Lower leg skin (tissue), 4 donors: ENCODE data around the gene CDC25C. TPM values are rescaled to one million over a fixed set of nuclear protein-coding genes. Genes with fewer than 3 reads are reported as not detected.

ENCODE experiments used
- DNase-seq, 2 donors: peaks; one replicate each; pipeline ENCODE4 v3.0.0-alpha.2; 2019; ENCODE audit warnings: low spot score in 2 of 2
- H3K4me3 ChIP-seq: fragments of 200-600 bp; sonication (generic); 2 replicates; pipeline ENCODE4 v1.5.1; 2017; ENCODE audit warnings: mild to moderate bottlenecking, low read depth; ENCODE audit not compliant: poor library complexity, severe bottlenecking
- POLR2A ChIP-seq, 2 donors: fragments of 450-650 bp; IDR thresholded peaks; one replicate each; pipeline ENCODE4 v1.6.1; 2016 to 2017; ENCODE audit warnings: antibody characterized with exemption in 2 of 2, mild to moderate bottlenecking in 1 of 2, moderate library complexity in 1 of 2
- WGBS, 2 donors: methylation state at CpG; one replicate each; pipeline ENCODE4 v1.1.5; 2018; 5-methylcytosine and 5-hydroxymethylcytosine counted together
- intact Hi-C: fragments of 100-400 bp; cut with DNase I; formaldehyde crosslinking; loops from one replicate; pipeline ENCODE4 v1.15.0; 2023; ENCODE audit warnings: low total_unique reads
- total RNA-seq, 4 donors: library from RNA; depleted of rRNA; stranded (reverse); fragments of >200 nt; gene quantifications; one replicate each; pipeline ENCODE4 v1.1.0, GENCODE V29; 2016
- TF ChIP-seq, protein P1 (sequence below), 3 donors: fragments of 450-650 bp; IDR thresholded peaks; one replicate each; pipeline ENCODE4 v1.5.1; 2016; ENCODE audit warnings: antibody characterized with exemption in 3 of 3, mild to moderate bottlenecking in 3 of 3, moderate library complexity in 2 of 3

The CDC25C gene
- total RNA-seq, 4 donors from 2014 or later, result 0.34 to 1.4 (median 0.69) TPM; not detected in 1

DNA sequence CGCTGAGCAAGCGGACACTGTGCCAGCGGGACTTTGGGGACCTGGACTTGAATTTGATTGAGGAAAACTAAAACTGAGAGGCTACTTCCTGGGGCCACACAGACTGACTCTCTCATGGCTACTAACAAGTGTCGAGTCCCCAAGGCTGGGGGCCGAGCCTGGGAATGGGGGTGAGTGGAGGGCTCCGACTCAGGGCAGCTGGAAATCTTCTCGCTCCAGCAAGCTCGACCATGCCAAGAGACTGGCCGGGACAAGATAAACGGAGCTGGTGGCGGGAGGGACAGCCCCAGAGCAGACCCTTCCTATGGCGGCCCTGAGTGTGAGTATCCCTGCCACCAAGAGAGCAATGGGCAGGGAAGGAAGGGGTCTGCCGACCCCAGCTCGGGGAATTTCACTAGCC lies 15.3 kb upstream of the CDC25C start:
- no peak for DNase-seq
- 90 to 96% methylated on average over 14 of the region's 14 CpGs for WGBS, 2 donors
- no peak for TF ChIP-seq POLR2A (IDR thresholded peaks at IDR 0.05)
- TF ChIP-seq, protein P1, sequence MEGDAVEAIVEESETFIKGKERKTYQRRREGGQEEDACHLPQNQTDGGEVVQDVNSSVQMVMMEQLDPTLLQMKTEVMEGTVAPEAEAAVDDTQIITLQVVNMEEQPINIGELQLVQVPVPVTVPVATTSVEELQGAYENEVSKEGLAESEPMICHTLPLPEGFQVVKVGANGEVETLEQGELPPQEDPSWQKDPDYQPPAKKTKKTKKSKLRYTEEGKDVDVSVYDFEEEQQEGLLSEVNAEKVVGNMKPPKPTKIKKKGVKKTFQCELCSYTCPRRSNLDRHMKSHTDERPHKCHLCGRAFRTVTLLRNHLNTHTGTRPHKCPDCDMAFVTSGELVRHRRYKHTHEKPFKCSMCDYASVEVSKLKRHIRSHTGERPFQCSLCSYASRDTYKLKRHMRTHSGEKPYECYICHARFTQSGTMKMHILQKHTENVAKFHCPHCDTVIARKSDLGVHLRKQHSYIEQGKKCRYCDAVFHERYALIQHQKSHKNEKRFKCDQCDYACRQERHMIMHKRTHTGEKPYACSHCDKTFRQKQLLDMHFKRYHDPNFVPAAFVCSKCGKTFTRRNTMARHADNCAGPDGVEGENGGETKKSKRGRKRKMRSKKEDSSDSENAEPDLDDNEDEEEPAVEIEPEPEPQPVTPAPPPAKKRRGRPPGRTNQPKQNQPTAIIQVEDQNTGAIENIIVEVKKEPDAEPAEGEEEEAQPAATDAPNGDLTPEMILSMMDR (IDR thresholded peaks at IDR 0.05), result no peak
- intact Hi-C loops, result no loop called here
- H3K4me3 ChIP-seq, result no peak overlapping the region

DNA sequence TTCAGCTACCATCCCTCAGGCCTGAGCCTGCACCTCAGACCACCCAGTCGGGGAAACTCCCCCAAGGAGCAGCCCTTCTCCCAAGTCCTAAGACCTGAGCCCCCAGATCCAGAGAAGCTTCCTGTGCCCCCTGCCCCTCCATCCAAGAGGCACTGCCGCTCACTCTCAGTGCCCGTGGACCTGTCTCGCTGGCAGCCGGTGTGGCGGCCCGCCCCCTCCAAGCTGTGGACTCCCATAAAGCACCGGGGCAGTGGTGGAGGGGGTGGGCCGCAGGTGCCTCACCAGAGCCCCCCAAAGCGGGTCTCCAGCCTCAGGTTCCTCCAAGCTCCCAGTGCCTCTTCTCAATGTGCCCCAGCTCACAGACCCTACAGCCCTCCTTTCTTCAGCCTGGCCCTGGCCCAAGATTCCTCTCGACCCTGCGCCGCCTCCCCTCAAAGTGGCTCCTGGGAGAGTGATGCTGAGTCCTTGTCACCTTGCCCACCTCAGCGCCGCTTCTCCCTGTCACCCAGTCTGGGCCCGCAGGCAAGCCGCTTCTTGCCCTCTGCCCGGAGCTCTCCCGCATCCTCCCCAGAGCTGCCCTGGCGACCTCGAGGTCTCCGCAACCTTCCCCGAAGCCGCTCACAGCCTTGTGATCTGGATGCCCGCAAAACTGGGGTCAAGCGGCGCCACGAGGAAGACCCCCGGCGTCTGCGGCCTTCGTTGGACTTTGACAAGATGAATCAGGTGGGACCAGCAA lies 13.5 kb upstream of the CDC25C start:
- TF ChIP-seq, protein P1 (IDR thresholded peaks at IDR 0.05), result no peak
- no peak for TF ChIP-seq POLR2A (IDR thresholded peaks at IDR 0.05)
- H3K4me3 ChIP-seq, result no peak overlapping the region
- DNase-seq, result no peak
- WGBS, 2 donors, result 97 to 98% methylated on average over 32 of the region's 32 CpGs
- intact Hi-C loops, result no loop called here

DNA sequence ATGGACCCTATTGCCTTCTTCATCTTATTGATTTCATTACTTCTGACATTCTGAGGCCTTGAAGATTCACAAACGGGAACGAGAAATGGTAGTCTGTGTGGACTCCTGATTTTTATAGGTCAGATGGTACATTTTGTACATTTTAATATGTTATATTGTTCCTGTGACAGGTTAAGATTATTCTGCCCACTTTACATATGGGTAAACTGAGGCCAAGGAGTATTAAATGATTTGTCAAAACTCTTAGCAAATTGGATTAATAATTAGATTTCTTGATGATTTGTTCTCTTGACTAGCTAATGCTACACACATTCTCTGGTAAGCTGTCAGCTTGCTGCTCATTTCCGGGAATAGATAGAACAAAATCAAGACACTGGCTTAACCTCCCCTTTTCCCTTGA lies 8.4 kb upstream of the CDC25C start:
- WGBS, 2 donors, result 86 to 88% methylated on average over 3 of the region's 3 CpGs
- no peak for DNase-seq
- TF ChIP-seq, protein P1 (IDR thresholded peaks at IDR 0.05), result no peak
- no peak for TF ChIP-seq POLR2A (IDR thresholded peaks at IDR 0.05)
- intact Hi-C loops, result no loop called here
- H3K4me3 ChIP-seq, result no peak overlapping the region

DNA sequence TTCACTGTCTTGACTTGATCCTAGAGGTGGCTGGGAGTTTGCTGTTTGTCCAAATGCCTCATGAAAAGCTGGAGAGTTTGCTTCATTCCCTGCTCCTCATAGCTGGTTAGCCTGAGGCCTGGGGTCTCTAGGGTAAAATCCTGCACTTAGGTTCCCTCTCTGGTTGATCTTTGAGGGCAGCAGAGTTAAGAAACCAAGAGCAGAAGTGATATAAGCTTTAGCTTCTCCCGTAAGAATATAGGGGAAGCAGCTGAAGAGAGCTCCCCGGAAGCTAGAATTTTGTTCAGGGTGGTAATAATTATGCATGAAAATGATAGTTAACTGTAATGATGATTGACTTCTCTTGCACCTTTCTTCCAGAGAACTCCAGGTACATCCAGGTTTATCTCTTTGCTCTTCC lies 7.9 kb upstream of the CDC25C start:
- DNase-seq, result no peak
- intact Hi-C loops, result no loop called here
- no peak for TF ChIP-seq POLR2A (IDR thresholded peaks at IDR 0.05)
- TF ChIP-seq, protein P1 (IDR thresholded peaks at IDR 0.05), result no peak
- peak overlapping the region; percentile 82 for H3K4me3 ChIP-seq
- WGBS, 2 donors, result 23 to 35% methylated on average over 2 of the region's 2 CpGs

DNA sequence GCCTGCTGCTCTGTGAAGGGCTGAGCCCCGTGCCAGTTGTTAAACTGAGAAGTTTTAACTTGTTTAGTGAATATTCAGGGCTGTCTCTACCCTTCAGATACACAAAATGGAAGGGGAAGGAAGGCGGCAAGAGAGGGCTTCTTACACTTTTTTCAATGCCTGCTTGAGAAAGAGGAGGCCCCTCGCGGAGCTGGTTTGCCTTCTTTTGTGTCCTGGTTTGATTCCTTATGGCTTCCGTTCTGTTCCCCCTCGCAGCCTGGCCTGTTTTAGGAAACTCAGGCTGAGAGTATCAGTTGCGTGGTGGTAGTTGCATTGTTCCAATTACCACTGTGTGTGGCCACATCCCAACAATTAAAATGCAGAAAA lies 7.5 kb upstream of the CDC25C start:
- H3K4me3 ChIP-seq, result peak overlapping the region; percentile 82
- intact Hi-C loops, result no loop called here
- 5 to 6% methylated on average over 7 of the region's 7 CpGs for WGBS, 2 donors
- no peak for TF ChIP-seq POLR2A (IDR thresholded peaks at IDR 0.05)
- TF ChIP-seq, protein P1 (IDR thresholded peaks at IDR 0.05), result no peak
- DNase-seq, result no peak
